GM12872 (cell line): ENCODE data around the gene COMTD1.

Experiments used
- CTCF ChIP-seq: IDR thresholded peaks from 3 replicates; pipeline ENCODE4 v1.5.1; 2011; ENCODE audit warnings: low read depth, mild to moderate bottlenecking, low read length, moderate library complexity; ENCODE audit not compliant: insufficient read depth

COMTD1 gene

GRCh38 chr10:75244487-75245353 is 9.0 kb upstream of the COMTD1 start:
- no peak for TF ChIP-seq CTCF

- TF ChIP-seq CTCF: no peak
Measured at GRCh38 chr10:75243426-75243825, 7.7 kb upstream of the COMTD1 start.

- no peak for TF ChIP-seq CTCF
Measured at GRCh38 chr10:75240329-75241076, 4.7 kb upstream of the COMTD1 start.

- TF ChIP-seq CTCF: no peak
Measured at GRCh38 chr10:75239096-75239790, 3.5 kb upstream of the COMTD1 start.

- no peak for TF ChIP-seq CTCF
Measured at GRCh38 chr10:75238182-75239095, 2.7 kb upstream of the COMTD1 start.

- no peak for TF ChIP-seq CTCF
Measured at GRCh38 chr10:75236178-75236825, 545 bp upstream of the COMTD1 start.
